Skin epidermis (tissue), 12 donors: ENCODE results near the gene CDCA7L.
"Not testable (repeated sequence)": the region's sequence is repeated elsewhere in the genome, so short reads cannot be mapped to it uniquely, and the experiment has no call there.

Experiments used
- H3K27ac ChIP-seq, 21 experiments: fragments of 200-600 bp; sonication (generic) in 11 of 21; one replicate each; pipeline ENCODE4 v1.5.0; 2020; ENCODE audit warnings: mild to moderate bottlenecking in 3 of 21, inconsistent platforms in 2 of 21, moderate library complexity in 2 of 21
- H3K4me3 ChIP-seq, 7 experiments: fragments of 200-600 bp; sonication (generic) in 2 of 7; one replicate each; pipeline ENCODE4 v1.5.0; 2020; ENCODE audit warnings: inconsistent platforms in 2 of 7, mild to moderate bottlenecking in 2 of 7, moderate library complexity in 1 of 7

Gene CDCA7L

DNA sequence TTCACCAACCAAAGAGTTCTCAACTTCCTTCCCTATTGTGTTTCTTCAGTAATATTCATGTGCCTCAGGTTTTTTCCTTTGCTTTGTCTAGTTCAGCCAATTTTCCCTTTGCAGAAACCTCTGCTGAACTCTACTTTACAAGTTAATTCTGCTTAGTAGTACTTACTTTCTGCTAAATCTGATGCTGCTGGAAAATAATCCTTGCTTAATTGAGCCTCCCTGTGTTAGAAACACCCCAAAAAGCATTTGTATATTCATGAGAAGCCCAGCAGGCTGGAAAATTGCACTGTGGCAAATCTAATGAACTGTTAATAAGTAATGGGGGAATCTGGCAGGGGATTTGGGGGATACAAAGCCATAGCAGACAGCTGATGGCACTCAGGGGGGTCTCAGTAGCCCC is 78.5 kb downstream of the CDCA7L start:
- Histone ChIP-seq H3K27ac (no peak overlapping the region), H3K4me3 (no peak overlapping the region)

DNA sequence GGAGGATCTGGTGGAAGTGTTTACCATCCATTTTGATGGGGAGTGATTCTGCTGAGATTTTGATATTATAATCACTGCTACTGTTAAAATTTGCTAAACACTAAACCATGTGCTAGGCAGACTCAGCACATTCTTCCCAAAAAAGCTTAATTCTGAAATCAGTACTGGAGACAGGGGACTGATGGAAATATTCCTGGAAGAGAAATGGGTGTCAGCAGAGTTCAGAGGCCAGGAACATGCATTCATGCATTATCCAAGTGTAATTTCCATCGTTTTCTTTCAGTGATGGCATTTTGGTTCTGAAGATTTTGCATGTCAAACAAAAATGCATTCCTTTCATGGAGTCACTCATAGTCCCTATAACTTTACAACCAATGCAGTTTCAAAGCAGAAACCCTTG is 79.0 kb downstream of the CDCA7L start:
- Histone ChIP-seq H3K4me3 (no peak overlapping the region), H3K27ac (no peak overlapping the region)

DNA sequence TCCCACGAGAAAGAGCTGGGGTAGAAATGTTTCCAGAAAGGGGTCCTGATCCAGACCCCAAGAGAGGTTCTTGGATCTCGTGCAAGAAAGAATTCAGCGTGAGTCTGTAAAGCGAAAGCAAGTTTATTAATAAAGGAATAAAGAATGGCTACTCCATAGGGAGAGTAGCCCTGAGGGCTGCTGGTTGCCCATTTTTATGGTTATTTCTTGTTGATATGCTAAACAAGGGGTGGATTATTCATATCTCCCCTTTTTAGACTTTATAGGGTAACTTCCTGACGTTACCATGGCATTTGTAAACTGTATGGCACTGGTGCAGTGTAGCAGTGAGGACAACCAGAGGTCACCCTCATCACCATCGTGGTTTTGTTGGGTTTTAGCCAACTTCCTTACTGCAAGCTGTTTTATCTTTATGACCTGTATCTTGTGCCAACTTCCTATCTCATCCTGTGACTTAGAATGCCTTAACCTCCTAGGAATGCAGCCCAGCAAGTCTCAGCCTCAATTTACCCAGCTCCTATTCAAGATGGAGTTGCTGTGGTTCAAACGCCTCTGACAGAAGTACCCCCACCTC is 80.0 kb downstream of the CDCA7L start:
- not testable (repeated sequence) for H3K27ac ChIP-seq, H3K4me3 ChIP-seq

DNA sequence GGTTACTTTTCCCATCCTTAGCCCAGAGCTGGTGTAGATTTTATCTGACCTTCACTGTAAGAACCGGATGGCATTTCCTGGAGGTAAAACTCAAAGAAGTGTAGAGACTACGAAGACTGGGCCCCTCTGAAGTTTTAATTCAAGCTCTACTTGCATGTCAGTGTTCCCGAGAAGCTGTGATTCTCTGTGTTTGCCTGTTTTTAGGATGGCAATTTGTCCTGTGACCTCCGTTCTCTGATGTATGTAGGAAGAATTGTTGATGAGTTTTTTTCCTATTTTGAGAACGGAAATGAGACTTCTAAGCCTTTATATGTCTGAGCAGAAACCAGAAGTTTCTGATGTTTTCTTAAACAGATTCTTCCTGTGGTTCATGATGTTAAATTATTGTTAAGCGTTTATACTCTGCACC is 94.1 kb downstream of the CDCA7L start:
- Histone ChIP-seq H3K4me3 (no peak overlapping the region), H3K27ac (no peak overlapping the region)
